Measurements from ENCODE around the gene MYH3.

Gene MYH3

GRCh38 chr17:10613775-10614513, 43.2 kb downstream of the MYH3 start:
- DNase-seq (ENCODE audit: low read depth): no peak

- DNase-seq (ENCODE audit: low read depth): no peak
Measured at GRCh38 chr17:10612957-10613744, 44.0 kb downstream of the MYH3 start.

- DNase-seq (ENCODE audit: low read depth): no peak
Measured at GRCh38 chr17:10610884-10611283, 46.2 kb downstream of the MYH3 start.

GRCh38 chr17:10608244-10608643, 48.9 kb downstream of the MYH3 start:
- no peak for DNase-seq (ENCODE audit: low read depth)

GRCh38 chr17:10606110-10606509, 51.0 kb downstream of the MYH3 start:
- DNase-seq (ENCODE audit: low read depth): no peak

GRCh38 chr17:10605221-10605783, 51.8 kb downstream of the MYH3 start:
- no peak for DNase-seq (ENCODE audit: low read depth)

GRCh38 chr17:10604521-10604920, 52.6 kb downstream of the MYH3 start:
- no peak for DNase-seq (ENCODE audit: low read depth)

GRCh38 chr17:10603931-10604330, 53.2 kb downstream of the MYH3 start:
- no peak for DNase-seq (ENCODE audit: low read depth)

- DNase-seq (ENCODE audit: low read depth): no peak
Measured at GRCh38 chr17:10600571-10600970, 56.5 kb downstream of the MYH3 start.

GRCh38 chr17:10598621-10599020, 58.5 kb downstream of the MYH3 start:
- no peak for DNase-seq (ENCODE audit: low read depth)

GRCh38 chr17:10589553-10590145, 67.5 kb downstream of the MYH3 start:
- DNase-seq (ENCODE audit: low read depth): no peak

GRCh38 chr17:10585529-10585928, 71.6 kb downstream of the MYH3 start:
- DNase-seq (ENCODE audit: low read depth): no peak

- no peak for DNase-seq (ENCODE audit: low read depth)
Measured at GRCh38 chr17:10583834-10584233, 73.3 kb downstream of the MYH3 start.

- DNase-seq (ENCODE audit: low read depth): no peak
Measured at GRCh38 chr17:10579270-10579669, 77.8 kb downstream of the MYH3 start.

Data from activated gamma-delta T cell treated with anti-CD3 and anti-CD28 coated beads, Interleukin-2, amount 50 U/mL, for 16 hours (primary cell).